Measurements from ENCODE around the gene THSD4.

- no peak for TF ChIP-seq EZH2 (IDR thresholded peaks at IDR 0.05)
- TF ChIP-seq POLR2AphosphoS5 (IDR thresholded peaks at IDR 0.05; ENCODE audit: borderline replicate concordance, low read depth, low read length) = no peak
- no peak for TF ChIP-seq FOXP2 (optimal IDR thresholded peaks at IDR 0.05; ENCODE audit: control extremely low read depth, extremely low read length, insufficient read depth)
These were observed 264.6 kb downstream of the THSD4 start for GRCh38 chr15:71379893-71380292.

Measured in SK-N-MC (cell line).